Eye (tissue), 1 donor: ENCODE measurements around the gene FZR1.

Source experiments
- DNase-seq: peaks from one replicate; pipeline ENCODE4 v3.0.0-alpha.2; 2015

The FZR1 gene

DNA sequence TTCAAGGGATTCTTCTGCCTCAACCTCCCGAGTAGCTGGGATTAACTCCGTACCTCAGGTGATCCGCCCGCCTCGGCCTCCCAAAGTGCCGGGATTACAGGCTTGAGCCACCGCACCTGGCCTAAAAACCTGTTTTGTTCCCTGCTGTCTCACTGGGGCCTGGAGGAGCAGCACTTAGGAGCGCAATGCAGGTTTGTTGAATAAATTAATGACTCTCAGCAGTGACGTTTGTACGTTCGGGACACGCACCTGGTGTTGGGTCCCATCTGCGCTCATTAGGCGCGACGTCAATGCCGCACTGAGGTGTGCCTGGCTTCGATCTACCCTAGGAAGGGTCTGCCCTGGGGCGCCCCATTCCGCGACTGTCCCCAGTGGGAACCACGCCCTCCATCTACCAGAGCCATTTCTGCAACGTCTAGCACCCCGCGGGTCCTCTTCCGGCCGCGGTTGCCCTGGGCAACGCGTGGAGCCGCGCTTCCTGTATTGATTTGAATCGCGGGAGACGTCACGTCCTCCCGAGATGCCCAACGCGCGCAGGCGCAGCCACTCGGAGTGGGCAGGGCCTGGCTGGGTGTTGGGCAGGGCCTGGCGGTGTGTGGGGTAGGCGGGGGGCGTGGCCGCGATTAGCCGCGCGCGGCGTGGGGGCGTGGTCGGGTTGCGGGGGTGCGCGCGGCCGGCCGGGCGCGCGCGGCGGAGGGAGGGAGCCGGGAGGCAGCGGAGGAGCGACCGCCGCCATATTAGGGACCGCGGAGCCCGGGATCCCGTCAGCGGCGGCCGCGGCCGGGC is at the start of gene FZR1:
Gene FZR1 (plus strand): TSS at position 714 of the 786 bp plus-strand sequence. CDS start 16,679 bp downstream, outside the sequence.
- DNase-seq = peak; percentile 99

DNA sequence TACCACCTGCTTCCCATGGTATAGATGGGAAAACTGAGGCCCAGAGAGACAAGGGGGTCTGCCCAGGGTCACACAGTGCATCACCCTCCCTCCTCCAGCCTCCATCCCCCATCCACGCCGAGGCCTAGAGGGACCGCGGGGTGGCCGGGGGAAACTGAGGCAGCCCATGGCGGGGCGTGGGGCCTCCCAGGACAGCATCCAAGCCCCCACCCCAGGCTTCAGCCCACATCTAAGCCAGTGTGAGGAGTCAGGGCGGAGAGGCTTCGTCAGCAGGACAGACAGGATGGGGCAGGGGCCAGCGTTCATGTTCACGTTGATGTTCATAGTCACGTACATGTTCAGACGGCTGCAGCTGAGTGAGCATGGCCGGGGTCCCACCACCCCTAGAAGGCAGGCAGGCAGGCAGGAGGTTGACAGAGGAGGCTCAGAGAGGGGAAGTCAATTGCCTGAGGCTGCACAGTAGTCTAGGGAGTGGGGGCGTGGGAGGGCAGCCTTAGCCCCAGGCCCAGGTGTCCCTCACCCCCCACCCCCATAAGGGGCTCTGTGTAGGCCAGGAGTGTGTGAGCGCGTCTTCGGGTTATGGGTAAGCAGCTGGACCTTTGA is 49.1 kb upstream of the FZR1 start:
- DNase-seq = no peak

GRCh38 chr19:3457528-3458228 is 48.4 kb upstream of the FZR1 start:
- peak; percentile 45 for DNase-seq

DNA sequence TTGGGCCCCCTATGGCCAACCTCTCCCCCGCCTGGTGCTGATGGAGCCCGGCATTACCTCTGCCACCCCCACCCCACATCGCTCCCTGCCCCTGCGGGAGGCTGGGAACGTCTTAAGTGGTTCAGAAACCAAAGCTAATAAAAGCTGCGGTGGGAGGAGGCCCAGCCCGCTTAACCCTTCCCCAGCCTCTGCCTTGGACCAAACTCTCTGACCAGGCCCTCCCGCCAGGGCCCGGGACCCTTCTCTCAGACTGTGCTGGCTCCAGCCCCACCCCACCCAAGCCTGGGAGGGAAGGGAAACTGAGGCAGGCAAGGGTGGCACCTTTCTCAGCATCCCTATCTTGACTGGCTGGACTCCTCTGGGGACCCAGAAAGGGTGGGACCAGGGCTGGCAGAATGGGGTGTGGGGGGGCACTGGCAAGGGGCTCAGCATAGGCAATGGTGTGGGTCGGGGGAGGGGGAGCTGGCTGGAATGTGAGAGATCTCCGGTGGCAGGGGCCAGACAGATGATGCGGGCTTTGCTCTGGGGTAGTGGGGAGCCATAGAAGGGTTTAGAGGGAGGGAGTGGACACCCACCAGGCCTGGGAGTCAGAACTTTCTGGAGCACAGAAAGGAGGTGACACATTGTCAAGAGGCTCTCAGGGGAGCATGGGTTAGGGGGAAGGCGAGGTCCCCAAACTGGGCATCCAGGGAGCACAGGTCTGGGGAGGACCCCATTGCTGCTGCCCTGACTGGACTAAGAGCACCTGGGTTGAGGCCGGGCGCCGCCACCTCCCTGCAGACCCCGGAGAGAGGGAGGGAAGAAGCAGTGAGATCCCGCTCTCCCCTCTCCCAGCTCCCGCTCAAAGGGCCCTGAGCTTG is 47.7 kb upstream of the FZR1 start:
- DNase-seq = peak; percentile 52

- peak; percentile 87 for DNase-seq
These were observed 46.8 kb upstream of the FZR1 start for GRCh38 chr19:3459089-3459881.

- DNase-seq = no peak
These were observed 46.0 kb upstream of the FZR1 start for GRCh38 chr19:3459965-3460582.

DNA sequence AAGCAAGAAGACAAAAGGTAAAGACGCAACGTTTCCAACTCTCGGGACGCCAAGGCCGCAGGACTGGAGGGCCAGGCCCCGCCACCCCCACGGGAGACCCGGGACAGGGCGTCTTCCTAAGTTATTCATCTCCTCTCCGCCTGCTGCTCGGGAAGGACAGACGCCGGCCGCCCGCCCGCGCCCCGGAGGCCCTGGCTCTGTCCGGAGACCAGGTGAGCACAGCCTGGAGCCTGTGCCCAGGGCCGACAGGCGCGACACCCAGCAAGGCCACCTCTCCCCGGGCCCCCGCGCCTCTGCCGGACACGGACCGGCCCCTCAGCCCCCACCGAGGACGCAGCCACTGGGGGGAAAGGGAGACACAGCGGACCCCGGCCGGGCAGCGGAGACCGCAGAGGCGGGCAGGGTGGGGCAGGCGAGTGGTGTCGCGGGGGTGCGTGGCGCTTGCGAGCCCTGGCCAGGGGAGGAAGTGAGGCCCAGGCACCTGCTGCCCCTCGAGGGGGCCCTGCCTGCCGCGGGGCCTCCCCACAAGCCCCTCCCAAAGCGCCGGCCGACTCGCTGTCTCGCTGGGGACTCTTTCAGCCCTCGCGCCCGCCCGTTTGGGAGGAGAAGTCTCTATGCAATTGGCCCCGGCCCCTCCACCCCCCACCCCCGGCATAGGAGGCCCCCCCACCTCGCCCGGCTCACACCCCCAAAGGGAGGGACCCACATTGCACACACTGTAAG is 43.0 kb upstream of the FZR1 start:
- peak; percentile 47 for DNase-seq

GRCh38 chr19:3463714-3464586 is 42.2 kb upstream of the FZR1 start:
- peak; percentile 54 for DNase-seq

DNA sequence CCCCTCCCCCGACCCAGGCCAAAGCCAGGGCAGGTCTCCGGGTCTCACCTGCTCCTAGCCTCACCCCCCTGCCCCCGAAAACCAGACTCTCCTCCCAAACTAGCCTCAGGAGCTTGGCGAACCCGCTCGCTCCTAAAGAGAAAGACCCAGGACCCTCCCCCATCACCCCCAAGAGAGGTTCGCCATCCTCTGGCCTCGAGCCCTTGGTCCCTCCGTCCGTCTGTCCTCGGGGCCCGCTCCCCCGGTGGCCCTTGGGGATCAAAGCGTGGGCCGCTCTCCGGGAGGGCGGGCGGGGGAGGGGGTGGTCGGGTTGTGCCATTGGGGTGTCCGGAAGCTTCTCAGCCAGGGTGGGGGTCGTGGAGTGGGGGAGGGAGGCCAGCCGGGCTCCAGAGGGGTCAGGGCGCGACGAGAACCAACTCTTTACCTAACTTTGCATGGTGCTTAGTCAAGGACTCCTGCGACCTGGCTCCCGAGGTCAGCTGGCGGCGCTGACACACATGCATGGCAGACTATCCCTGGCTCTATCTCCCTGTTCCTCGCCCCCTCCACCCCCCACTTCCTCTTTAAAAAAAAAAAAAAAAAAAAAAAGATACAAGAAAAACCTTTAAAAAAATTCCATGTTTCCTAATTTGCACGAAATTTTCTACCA is 41.4 kb upstream of the FZR1 start:
- DNase-seq = no peak

- no peak for DNase-seq
These were observed 40.6 kb upstream of the FZR1 start for GRCh38 chr19:3465552-3465951.

DNA sequence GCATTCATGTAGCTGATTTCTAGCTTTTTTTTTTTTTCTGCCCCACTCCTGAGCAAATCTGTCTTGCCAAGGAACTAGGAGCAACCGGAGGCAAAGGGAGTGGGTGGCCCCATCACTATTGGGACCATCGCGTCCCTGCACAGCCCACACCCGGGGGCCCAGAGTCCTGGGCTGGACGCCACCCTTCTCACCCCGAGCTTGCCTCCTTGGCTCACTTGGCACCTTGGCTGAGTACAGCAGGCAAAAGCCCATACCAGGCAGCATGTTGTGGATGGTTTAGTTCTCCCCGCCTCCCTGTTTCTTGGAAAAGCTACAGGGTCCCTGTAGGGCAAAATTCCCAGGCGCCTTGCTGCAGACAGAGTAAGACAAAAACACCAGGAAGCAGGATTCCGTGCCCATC is 39.5 kb upstream of the FZR1 start:
- DNase-seq = no peak

- DNase-seq = no peak
These were observed 38.5 kb upstream of the FZR1 start for GRCh38 chr19:3467437-3468198.

GRCh38 chr19:3468211-3468610 is 37.9 kb upstream of the FZR1 start:
- DNase-seq = no peak

DNA sequence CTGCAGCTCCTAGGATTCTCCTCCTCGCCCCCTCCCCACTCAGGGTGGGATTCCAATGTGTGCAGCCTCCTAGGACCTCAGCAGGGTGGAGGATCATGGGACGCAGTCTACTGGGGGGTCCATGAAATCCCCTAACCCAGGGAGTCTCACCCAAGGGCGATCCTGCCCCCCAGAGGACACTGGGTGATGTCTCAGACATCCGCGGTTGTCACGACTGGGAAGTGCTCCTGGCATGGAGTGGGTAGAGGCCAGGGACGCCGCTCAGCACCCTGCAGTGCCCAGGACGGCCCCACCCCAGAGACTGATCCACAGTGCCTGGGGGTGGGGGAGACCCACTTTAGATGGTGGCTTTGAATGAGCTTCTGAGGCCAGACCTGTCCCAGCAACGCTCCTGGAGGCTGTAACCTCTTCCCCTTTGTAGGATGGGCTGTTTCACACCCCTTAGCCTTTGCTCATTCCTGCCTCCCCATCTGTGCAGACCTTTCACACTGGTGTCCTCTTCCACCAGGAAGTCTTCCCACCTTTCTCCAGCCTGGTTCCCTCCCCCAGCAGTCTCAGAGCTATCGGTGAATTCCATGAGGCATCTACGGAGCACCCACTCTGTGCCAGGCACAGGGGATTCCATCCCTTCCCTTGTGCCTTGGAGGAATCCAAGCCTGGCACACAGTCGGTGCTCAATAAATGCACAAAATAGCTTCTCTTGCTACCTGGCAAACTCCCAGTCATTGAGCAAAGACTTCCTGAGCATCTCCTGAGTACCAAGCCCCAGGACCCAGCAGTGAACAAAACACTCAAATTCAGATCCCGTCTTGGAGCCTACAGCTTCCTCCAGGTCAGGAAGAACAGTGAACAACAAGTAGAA is 36.2 kb upstream of the FZR1 start:
- no peak for DNase-seq

GRCh38 chr19:3470500-3471128 is 35.5 kb upstream of the FZR1 start:
- DNase-seq = no peak

DNA sequence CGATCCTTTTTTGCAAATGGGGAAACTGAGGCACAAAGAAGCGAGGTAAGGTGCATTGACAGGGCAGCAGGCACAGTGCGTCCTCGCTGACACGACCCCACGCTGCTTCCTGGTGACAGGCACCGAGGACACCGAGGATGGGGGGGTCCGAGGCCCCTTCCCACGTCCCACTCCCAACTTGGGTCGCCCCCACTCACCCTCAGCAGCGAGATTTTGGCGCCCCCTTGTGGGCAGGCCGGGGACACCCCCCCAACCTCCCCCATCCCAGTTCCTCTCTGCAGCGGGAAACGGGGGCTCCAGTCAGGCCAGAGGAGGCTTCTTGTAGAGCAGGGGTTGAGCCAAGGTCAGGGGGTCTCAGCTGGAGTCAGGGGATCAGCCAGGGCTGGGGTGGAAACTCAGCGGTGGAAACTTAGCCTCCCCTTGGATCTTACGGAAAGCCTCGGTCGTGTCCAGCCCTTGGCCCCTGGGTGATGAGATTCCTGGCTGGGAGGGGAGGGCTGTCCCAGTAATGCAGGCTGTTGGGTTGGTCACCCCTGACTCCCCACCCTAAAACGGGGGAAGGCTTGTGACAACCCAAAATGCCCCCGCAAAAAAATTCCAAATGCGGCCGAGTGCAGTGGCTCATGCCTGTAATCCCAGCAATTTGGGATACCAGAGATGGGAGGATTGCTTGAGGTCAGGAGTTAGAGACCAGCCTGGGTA is 34.0 kb upstream of the FZR1 start:
- peak; percentile 53 for DNase-seq
